Hematopoietic multipotent progenitor cell treated with erythropoietin and hydrocortisone succinate and interleukin-3 and kit ligand, for 6 days (in vitro differentiated cells): ENCODE results near the gene RAB8B.
A peak's percentile ranks its signal among the peaks of the same experiment; 100 is the strongest.

Experiments
- DNase-seq: peaks from one replicate; pipeline ENCODE4 v3.0.0-alpha.2; 2015

Gene RAB8B

GRCh38 chr15:63277038-63277892, 87.9 kb downstream of the RAB8B start, which contains the start of gene APH1B:
Gene APH1B, plus strand, starts transcription at chr15:63277605. Its CDS starts 19 bp downstream, at chr15:63277624.
- peak; percentile 93 for DNase-seq

- peak; percentile 59 for DNase-seq
These were observed 88.6 kb downstream of the RAB8B start for GRCh38 chr15:63277893-63278456.

- no peak for DNase-seq
These were observed 93.7 kb downstream of the RAB8B start for GRCh38 chr15:63283126-63283525.

GRCh38 chr15:63284335-63284734, 94.9 kb downstream of the RAB8B start:
- DNase-seq, result no peak

GRCh38 chr15:63287109-63287508, 97.7 kb downstream of the RAB8B start:
- DNase-seq, result no peak

- DNase-seq, result no peak
These were observed 98.9 kb downstream of the RAB8B start for GRCh38 chr15:63288342-63288741.

GRCh38 chr15:63288778-63289378, 99.5 kb downstream of the RAB8B start:
- DNase-seq, result peak; percentile 90

GRCh38 chr15:63291507-63291906, 102.1 kb downstream of the RAB8B start:
- no peak for DNase-seq

- DNase-seq, result no peak
These were observed 102.8 kb downstream of the RAB8B start for GRCh38 chr15:63292241-63292640.

- DNase-seq, result no peak
These were observed 103.4 kb downstream of the RAB8B start for GRCh38 chr15:63292771-63293170.

GRCh38 chr15:63294359-63294758, 105.0 kb downstream of the RAB8B start:
- no peak for DNase-seq

GRCh38 chr15:63295341-63295740, 105.9 kb downstream of the RAB8B start:
- DNase-seq, result no peak

GRCh38 chr15:63296195-63296594, 106.8 kb downstream of the RAB8B start:
- no peak for DNase-seq

- no peak for DNase-seq
These were observed 110.7 kb downstream of the RAB8B start for GRCh38 chr15:63299943-63300575.

- DNase-seq, result no peak
These were observed 111.7 kb downstream of the RAB8B start for GRCh38 chr15:63301088-63301487.

GRCh38 chr15:63305260-63305659, 115.9 kb downstream of the RAB8B start:
- DNase-seq, result no peak

- no peak for DNase-seq
These were observed 117.2 kb downstream of the RAB8B start for GRCh38 chr15:63306492-63307073.

GRCh38 chr15:63308491-63308890, 119.1 kb downstream of the RAB8B start:
- DNase-seq, result no peak

- DNase-seq, result no peak
These were observed 119.5 kb downstream of the RAB8B start for GRCh38 chr15:63308947-63309346.

GRCh38 chr15:63310646-63311045, 121.2 kb downstream of the RAB8B start:
- no peak for DNase-seq

GRCh38 chr15:63312286-63312685, 122.9 kb downstream of the RAB8B start:
- no peak for DNase-seq

GRCh38 chr15:63313825-63314224, 124.4 kb downstream of the RAB8B start:
- DNase-seq, result no peak

GRCh38 chr15:63314409-63314808, 125.0 kb downstream of the RAB8B start:
- no peak for DNase-seq
